ENCODE data around the gene COL8A1.

The COL8A1 gene

GRCh38 chr3:99846477-99847160 is 208.2 kb downstream of the COL8A1 start:
- peak; percentile 49 for DNase-seq

DNA sequence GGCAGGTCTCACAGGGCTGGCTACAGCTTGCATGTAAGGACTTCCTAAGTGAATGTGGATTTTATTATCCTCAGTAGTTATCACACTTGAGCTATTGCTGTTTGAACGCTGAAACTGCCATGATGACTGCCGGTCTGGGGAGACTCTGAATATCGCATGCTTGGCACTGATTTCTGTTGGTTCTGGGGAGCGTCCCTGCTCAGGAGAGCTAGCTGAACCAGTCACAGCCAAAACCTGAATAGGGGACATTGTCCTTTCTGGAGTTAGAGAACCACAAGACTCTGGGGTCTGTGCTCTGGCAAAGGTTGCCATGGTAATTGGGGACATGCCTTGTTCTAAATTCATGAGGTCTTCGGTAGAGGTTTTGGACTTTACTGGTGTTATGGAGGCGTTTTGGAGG is 210.0 kb downstream of the COL8A1 start:
- no peak for DNase-seq
